ENCODE measurements around the gene ZBTB25. TPM values are rescaled to one million over a fixed set of nuclear protein-coding genes. Genes with fewer than 3 reads are reported as not detected.

Gene ZBTB25
- total RNA-seq, 1 experiment from 2014 or later: 10.0 TPM

- no peak for DNase-seq
- no peaks in the 10 kb centered on the region for H3K36me3 Mint-ChIP-seq (ENCODE audit: insufficient read depth, unreplicated experiment)
- intact Hi-C loops (cut with micrococcal nuclease; ENCODE audit: unreplicated experiment): no loop called here
- H3K36me3 ChIP-seq (ENCODE audit: control insufficient read depth, insufficient read depth, low read length): no peaks in the 10 kb centered on the region
- H3K27ac Mint-ChIP-seq (ENCODE audit: unreplicated experiment): no peak overlapping the region
- peaks cover 14% of the 10 kb centered on the region for H3K4me1 Mint-ChIP-seq (ENCODE audit: low read depth, unreplicated experiment)
- H3K9me3 Mint-ChIP-seq (ENCODE audit: unreplicated experiment): no peaks in the 10 kb centered on the region
- no TSS peak for BruUV-seq (replicated peaks)
- peaks cover 9% of the 10 kb centered on the region; the same call in 1 of the 2 replicates for H3K4me1 ChIP-seq
- no peak overlapping the region for H3K4me3 ChIP-seq (ENCODE audit: low read depth, low read length)
- CTCF ChIA-PET: interaction anchor here (2.0 kb wide), 1 partner anchor 131 kb away, joined by 6 read pairs; no protein-coding TSS in a partner anchor
- H3K9me3 ChIP-seq: no peaks in the 10 kb centered on the region
- H3K27me3 Mint-ChIP-seq (ENCODE audit: insufficient read depth, unreplicated experiment): no peaks in the 10 kb centered on the region
- H3K27me3 ChIP-seq (replicated peaks; ENCODE audit: control insufficient read depth, insufficient read depth, low read length): no peaks in the 10 kb centered on the region
- POLR2A ChIA-PET: no interaction called here
- H3K4me3 Mint-ChIP-seq (ENCODE audit: unreplicated experiment): no peak overlapping the region
- TF ChIP-seq, protein P1, sequence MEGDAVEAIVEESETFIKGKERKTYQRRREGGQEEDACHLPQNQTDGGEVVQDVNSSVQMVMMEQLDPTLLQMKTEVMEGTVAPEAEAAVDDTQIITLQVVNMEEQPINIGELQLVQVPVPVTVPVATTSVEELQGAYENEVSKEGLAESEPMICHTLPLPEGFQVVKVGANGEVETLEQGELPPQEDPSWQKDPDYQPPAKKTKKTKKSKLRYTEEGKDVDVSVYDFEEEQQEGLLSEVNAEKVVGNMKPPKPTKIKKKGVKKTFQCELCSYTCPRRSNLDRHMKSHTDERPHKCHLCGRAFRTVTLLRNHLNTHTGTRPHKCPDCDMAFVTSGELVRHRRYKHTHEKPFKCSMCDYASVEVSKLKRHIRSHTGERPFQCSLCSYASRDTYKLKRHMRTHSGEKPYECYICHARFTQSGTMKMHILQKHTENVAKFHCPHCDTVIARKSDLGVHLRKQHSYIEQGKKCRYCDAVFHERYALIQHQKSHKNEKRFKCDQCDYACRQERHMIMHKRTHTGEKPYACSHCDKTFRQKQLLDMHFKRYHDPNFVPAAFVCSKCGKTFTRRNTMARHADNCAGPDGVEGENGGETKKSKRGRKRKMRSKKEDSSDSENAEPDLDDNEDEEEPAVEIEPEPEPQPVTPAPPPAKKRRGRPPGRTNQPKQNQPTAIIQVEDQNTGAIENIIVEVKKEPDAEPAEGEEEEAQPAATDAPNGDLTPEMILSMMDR (IDR thresholded peaks at IDR 0.05; ENCODE audit: insufficient read depth in 1 of 2, low read depth in 1 of 2, low read length in 1 of 2, severe bottlenecking in 1 of 2, unreplicated experiment in 1 of 2): no peak
Measured at GRCh38 chr14:64474698-64475097, 28.9 kb downstream of the ZBTB25 start.

- Histone ChIP-seq H3K36me3 (ENCODE audit: control insufficient read depth, insufficient read depth, low read length) (no peaks in the 10 kb centered on the region), H3K9me3 (no peaks in the 10 kb centered on the region), H3K27me3 (replicated peaks; ENCODE audit: control insufficient read depth, insufficient read depth, low read length) (no peaks in the 10 kb centered on the region), H3K4me3 (ENCODE audit: low read depth, low read length) (no peak overlapping the region), H3K4me1 (peaks cover 9% of the 10 kb centered on the region; the same call in 1 of the 2 replicates)
- Mint-ChIP-seq H3K27ac (ENCODE audit: unreplicated experiment) (peak overlapping the region; percentile 28), H3K27me3 (ENCODE audit: insufficient read depth, unreplicated experiment) (no peaks in the 10 kb centered on the region), H3K9me3 (ENCODE audit: unreplicated experiment) (no peaks in the 10 kb centered on the region), H3K36me3 (ENCODE audit: insufficient read depth, unreplicated experiment) (no peaks in the 10 kb centered on the region), H3K4me1 (ENCODE audit: low read depth, unreplicated experiment) (peaks cover 14% of the 10 kb centered on the region), H3K4me3 (ENCODE audit: unreplicated experiment) (no peak overlapping the region)
- CTCF ChIA-PET: no interaction called here
- TF ChIP-seq, protein P1 (IDR thresholded peaks at IDR 0.05; ENCODE audit: insufficient read depth in 1 of 2, low read depth in 1 of 2, low read length in 1 of 2, severe bottlenecking in 1 of 2, unreplicated experiment in 1 of 2): no peak
- no TSS peak for BruUV-seq (replicated peaks)
- intact Hi-C loops (cut with micrococcal nuclease; ENCODE audit: unreplicated experiment): no loop called here
- no peak for DNase-seq
- POLR2A ChIA-PET: no interaction called here
Measured at GRCh38 chr14:64474041-64474440, 29.6 kb downstream of the ZBTB25 start.

GRCh38 chr14:64468451-64468850 is 35.2 kb downstream of the ZBTB25 start:
- H3K9me3 Mint-ChIP-seq (ENCODE audit: unreplicated experiment): no peaks in the 10 kb centered on the region
- peaks cover 10% of the 10 kb centered on the region for H3K4me1 Mint-ChIP-seq (ENCODE audit: low read depth, unreplicated experiment)
- H3K27ac Mint-ChIP-seq (ENCODE audit: unreplicated experiment): no peak overlapping the region
- no peak overlapping the region for H3K4me3 ChIP-seq (ENCODE audit: low read depth, low read length)
- no peaks in the 10 kb centered on the region for H3K9me3 ChIP-seq
- ChIA-PET POLR2A (no interaction called here), CTCF (interaction anchor here (0.6 kb wide), 1 partner anchor 52 kb away, joined by 3 read pairs; no protein-coding TSS in a partner anchor)
- H3K36me3 Mint-ChIP-seq (ENCODE audit: insufficient read depth, unreplicated experiment): peaks cover 25% of the 10 kb centered on the region
- no peaks in the 10 kb centered on the region for H3K27me3 Mint-ChIP-seq (ENCODE audit: insufficient read depth, unreplicated experiment)
- TF ChIP-seq, protein P1 (IDR thresholded peaks at IDR 0.05; ENCODE audit: insufficient read depth in 1 of 2, low read depth in 1 of 2, low read length in 1 of 2, severe bottlenecking in 1 of 2, unreplicated experiment in 1 of 2): no peak
- peaks cover 30% of the 10 kb centered on the region for H3K4me1 ChIP-seq
- H3K36me3 ChIP-seq (ENCODE audit: control insufficient read depth, insufficient read depth, low read length): no peaks in the 10 kb centered on the region
- no peak overlapping the region for H3K4me3 Mint-ChIP-seq (ENCODE audit: unreplicated experiment)
- intact Hi-C loops (cut with micrococcal nuclease; ENCODE audit: unreplicated experiment): loop anchor here (5.0 kb wide), 1 partner anchor 131 kb away; no protein-coding TSS in a partner anchor
- no peaks in the 10 kb centered on the region for H3K27me3 ChIP-seq (replicated peaks; ENCODE audit: control insufficient read depth, insufficient read depth, low read length)
- BruUV-seq (replicated peaks): no TSS peak
- DNase-seq: no peak

Measured in Caco-2 (cell line).